ENCODE data around the gene SLC13A2. TPM values are rescaled to one million over a fixed set of nuclear protein-coding genes. Genes with fewer than 3 reads are reported as not detected.

The SLC13A2 gene
- total and polyA plus RNA-seq, 2 experiments from 2014 or later: not detected

DNA sequence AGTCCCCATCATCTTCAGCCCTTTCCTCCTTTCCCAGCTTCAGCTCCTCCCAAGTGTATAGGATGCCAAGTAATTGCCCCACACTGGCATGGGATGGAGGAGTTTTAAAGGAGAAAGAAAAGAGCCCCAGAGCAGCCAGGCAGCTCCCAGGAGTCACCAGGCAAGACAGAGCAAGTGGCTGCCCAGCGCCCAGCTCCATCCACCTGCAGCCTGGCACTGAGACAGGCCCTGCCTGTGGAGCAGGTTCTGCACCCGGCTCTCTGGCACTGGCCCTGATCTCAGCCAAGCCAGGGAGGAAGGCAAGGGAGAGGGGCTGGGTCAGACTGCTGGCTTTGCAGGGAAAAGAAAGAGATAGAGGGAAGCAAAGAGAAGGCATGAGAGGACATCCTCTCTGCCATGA is 54.4 kb downstream of the SLC13A2 start:
- H3K4me1 Mint-ChIP-seq: 0 out of 3 replicates have a peak, but pooled peaks cover under 1% of the 10 kb centered on the region
- no peak overlapping the region for H3K4me2 ChIP-seq
- no peak for ATAC-seq

More for the DNA sequence above, 54.4 kb downstream of the SLC13A2 start:
- H3K27me3 Mint-ChIP-seq (ENCODE audit: insufficient read depth, low read depth, poor library complexity): peaks cover 18% of the 10 kb centered on the region
- no peaks in the 10 kb centered on the region; the same call in 2 of the 3 replicates for H3K36me3 Mint-ChIP-seq (ENCODE audit: low read depth)
- Histone ChIP-seq H4K20me1 (replicated peaks; ENCODE audit: insufficient read depth) (no peaks in the 10 kb centered on the region), H3K36me3 (ENCODE audit: insufficient read depth) (no peaks in the 10 kb centered on the region), H3K27me3 (ENCODE audit: insufficient read depth) (no peaks in the 10 kb centered on the region), H3K9me2 (ENCODE audit: insufficient read depth) (no peaks in the 10 kb centered on the region), H3K4me3 (no peak overlapping the region), H3K4me1 (ENCODE audit: insufficient read depth) (no peaks in the 10 kb centered on the region), H3F3A (replicated peaks; ENCODE audit: low read depth) (no peaks in the 10 kb centered on the region), H3K79me2 (replicated peaks; ENCODE audit: insufficient read depth) (no peaks in the 10 kb centered on the region), H3K27ac (ENCODE audit: low read depth) (no peak overlapping the region), H2AFZ (no peak overlapping the region)
- no peaks in the 10 kb centered on the region; the same call in 2 of the 3 replicates for H3K9me3 Mint-ChIP-seq
- DNase-seq (ENCODE audit: low spot score): no peak
- H3K4me3 Mint-ChIP-seq: no peak overlapping the region
- no peak for TF ChIP-seq POLR2AphosphoS5 (IDR thresholded peaks at IDR 0.05; ENCODE audit: low read depth)
- no peak for TF ChIP-seq ZNF331 (CRISPR knock-in tag; IDR thresholded peaks at IDR 0.05; ENCODE audit: low read depth)
- TF ChIP-seq JUNB (IDR thresholded peaks at IDR 0.05; ENCODE audit: unreplicated experiment): no peak
- TF ChIP-seq EZH2 (IDR thresholded peaks at IDR 0.05; ENCODE audit: low read depth, unreplicated experiment): no peak
- no peak for TF ChIP-seq CREB1 (CRISPR knock-in tag; IDR thresholded peaks at IDR 0.05; ENCODE audit: low read depth)
- TF ChIP-seq, protein P1, sequence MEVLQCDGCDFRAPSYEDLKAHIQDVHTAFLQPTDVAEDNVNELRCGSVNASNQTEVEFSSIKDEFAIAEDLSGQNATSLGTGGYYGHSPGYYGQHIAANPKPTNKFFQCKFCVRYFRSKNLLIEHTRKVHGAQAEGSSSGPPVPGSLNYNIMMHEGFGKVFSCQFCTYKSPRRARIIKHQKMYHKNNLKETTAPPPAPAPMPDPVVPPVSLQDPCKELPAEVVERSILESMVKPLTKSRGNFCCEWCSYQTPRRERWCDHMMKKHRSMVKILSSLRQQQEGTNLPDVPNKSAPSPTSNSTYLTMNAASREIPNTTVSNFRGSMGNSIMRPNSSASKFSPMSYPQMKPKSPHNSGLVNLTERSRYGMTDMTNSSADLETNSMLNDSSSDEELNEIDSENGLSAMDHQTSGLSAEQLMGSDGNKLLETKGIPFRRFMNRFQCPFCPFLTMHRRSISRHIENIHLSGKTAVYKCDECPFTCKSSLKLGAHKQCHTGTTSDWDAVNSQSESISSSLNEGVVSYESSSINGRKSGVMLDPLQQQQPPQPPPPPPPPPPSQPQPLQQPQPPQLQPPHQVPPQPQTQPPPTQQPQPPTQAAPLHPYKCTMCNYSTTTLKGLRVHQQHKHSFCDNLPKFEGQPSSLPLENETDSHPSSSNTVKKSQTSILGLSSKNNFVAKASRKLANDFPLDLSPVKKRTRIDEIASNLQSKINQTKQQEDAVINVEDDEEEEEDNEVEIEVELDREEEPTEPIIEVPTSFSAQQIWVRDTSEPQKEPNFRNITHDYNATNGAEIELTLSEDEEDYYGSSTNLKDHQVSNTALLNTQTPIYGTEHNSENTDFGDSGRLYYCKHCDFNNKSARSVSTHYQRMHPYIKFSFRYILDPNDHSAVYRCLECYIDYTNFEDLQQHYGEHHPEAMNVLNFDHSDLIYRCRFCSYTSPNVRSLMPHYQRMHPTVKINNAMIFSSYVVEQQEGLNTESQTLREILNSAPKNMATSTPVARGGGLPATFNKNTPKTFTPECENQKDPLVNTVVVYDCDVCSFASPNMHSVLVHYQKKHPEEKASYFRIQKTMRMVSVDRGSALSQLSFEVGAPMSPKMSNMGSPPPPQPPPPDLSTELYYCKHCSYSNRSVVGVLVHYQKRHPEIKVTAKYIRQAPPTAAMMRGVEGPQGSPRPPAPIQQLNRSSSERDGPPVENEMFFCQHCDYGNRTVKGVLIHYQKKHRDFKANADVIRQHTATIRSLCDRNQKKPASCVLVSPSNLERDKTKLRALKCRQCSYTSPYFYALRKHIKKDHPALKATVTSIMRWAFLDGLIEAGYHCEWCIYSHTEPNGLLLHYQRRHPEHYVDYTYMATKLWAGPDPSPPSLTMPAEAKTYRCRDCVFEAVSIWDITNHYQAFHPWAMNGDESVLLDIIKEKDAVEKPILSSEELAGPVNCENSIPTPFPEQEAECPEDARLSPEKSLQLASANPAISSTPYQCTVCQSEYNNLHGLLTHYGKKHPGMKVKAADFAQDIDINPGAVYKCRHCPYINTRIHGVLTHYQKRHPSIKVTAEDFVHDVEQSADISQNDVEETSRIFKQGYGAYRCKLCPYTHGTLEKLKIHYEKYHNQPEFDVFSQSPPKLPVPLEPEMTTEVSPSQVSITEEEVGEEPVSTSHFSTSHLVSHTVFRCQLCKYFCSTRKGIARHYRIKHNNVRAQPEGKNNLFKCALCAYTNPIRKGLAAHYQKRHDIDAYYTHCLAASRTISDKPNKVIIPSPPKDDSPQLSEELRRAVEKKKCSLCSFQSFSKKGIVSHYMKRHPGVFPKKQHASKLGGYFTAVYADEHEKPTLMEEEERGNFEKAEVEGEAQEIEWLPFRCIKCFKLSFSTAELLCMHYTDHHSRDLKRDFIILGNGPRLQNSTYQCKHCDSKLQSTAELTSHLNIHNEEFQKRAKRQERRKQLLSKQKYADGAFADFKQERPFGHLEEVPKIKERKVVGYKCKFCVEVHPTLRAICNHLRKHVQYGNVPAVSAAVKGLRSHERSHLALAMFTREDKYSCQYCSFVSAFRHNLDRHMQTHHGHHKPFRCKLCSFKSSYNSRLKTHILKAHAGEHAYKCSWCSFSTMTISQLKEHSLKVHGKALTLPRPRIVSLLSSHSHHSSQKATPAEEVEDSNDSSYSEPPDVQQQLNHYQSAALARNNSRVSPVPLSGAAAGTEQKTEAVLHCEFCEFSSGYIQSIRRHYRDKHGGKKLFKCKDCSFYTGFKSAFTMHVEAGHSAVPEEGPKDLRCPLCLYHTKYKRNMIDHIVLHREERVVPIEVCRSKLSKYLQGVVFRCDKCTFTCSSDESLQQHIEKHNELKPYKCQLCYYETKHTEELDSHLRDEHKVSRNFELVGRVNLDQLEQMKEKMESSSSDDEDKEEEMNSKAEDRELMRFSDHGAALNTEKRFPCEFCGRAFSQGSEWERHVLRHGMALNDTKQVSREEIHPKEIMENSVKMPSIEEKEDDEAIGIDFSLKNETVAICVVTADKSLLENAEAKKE (CRISPR knock-in tag; IDR thresholded peaks at IDR 0.05): no peak
- TF ChIP-seq, protein P2, sequence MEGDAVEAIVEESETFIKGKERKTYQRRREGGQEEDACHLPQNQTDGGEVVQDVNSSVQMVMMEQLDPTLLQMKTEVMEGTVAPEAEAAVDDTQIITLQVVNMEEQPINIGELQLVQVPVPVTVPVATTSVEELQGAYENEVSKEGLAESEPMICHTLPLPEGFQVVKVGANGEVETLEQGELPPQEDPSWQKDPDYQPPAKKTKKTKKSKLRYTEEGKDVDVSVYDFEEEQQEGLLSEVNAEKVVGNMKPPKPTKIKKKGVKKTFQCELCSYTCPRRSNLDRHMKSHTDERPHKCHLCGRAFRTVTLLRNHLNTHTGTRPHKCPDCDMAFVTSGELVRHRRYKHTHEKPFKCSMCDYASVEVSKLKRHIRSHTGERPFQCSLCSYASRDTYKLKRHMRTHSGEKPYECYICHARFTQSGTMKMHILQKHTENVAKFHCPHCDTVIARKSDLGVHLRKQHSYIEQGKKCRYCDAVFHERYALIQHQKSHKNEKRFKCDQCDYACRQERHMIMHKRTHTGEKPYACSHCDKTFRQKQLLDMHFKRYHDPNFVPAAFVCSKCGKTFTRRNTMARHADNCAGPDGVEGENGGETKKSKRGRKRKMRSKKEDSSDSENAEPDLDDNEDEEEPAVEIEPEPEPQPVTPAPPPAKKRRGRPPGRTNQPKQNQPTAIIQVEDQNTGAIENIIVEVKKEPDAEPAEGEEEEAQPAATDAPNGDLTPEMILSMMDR (conservative IDR thresholded peaks at IDR 0.05; ENCODE audit: low read depth in 2 of 2): no peak
- no peak for TF ChIP-seq NANOG (IDR thresholded peaks at IDR 0.05; ENCODE audit: borderline replicate concordance)
- TF ChIP-seq, protein P3, sequence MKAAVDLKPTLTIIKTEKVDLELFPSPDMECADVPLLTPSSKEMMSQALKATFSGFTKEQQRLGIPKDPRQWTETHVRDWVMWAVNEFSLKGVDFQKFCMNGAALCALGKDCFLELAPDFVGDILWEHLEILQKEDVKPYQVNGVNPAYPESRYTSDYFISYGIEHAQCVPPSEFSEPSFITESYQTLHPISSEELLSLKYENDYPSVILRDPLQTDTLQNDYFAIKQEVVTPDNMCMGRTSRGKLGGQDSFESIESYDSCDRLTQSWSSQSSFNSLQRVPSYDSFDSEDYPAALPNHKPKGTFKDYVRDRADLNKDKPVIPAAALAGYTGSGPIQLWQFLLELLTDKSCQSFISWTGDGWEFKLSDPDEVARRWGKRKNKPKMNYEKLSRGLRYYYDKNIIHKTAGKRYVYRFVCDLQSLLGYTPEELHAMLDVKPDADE (IDR thresholded peaks at IDR 0.05): no peak
- no peak for TF ChIP-seq STAT1 (IDR thresholded peaks at IDR 0.05; ENCODE audit: unreplicated experiment)
- TF ChIP-seq ZNF114 (CRISPR knock-in tag; IDR thresholded peaks at IDR 0.05): no peak
- TF ChIP-seq, protein P4, sequence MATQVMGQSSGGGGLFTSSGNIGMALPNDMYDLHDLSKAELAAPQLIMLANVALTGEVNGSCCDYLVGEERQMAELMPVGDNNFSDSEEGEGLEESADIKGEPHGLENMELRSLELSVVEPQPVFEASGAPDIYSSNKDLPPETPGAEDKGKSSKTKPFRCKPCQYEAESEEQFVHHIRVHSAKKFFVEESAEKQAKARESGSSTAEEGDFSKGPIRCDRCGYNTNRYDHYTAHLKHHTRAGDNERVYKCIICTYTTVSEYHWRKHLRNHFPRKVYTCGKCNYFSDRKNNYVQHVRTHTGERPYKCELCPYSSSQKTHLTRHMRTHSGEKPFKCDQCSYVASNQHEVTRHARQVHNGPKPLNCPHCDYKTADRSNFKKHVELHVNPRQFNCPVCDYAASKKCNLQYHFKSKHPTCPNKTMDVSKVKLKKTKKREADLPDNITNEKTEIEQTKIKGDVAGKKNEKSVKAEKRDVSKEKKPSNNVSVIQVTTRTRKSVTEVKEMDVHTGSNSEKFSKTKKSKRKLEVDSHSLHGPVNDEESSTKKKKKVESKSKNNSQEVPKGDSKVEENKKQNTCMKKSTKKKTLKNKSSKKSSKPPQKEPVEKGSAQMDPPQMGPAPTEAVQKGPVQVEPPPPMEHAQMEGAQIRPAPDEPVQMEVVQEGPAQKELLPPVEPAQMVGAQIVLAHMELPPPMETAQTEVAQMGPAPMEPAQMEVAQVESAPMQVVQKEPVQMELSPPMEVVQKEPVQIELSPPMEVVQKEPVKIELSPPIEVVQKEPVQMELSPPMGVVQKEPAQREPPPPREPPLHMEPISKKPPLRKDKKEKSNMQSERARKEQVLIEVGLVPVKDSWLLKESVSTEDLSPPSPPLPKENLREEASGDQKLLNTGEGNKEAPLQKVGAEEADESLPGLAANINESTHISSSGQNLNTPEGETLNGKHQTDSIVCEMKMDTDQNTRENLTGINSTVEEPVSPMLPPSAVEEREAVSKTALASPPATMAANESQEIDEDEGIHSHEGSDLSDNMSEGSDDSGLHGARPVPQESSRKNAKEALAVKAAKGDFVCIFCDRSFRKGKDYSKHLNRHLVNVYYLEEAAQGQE (IDR thresholded peaks at IDR 0.05; ENCODE audit: unreplicated experiment): no peak
- no peak for TF ChIP-seq EZH2phosphoT487 (IDR thresholded peaks at IDR 0.05; ENCODE audit: unreplicated experiment)
- no peak overlapping the region for H3K27ac Mint-ChIP-seq

Data from GM23338 (cell line).